Pancreas (tissue), 10 donors: ENCODE measurements around the gene ONECUT1. TPM values are rescaled to one million over a fixed set of nuclear protein-coding genes. Genes with fewer than 3 reads are reported as not detected.

ENCODE experiments used
- ATAC-seq, 4 donors: fragments of 200-7000 bp; cut with Tn5 transposase; one replicate each; pipeline versions ENCODE4 v1.8.0 to v1.9.1; 2020; ENCODE audit warnings: mild to moderate bottlenecking in 4 of 4, moderate library complexity in 4 of 4
- DNase-seq, 6 donors: peaks; one replicate each; pipeline ENCODE4 v3.0.0-alpha.2; 2020
- FAIRE-seq: peaks from 2 replicates; lab custom pipeline; 2012; peaks lifted over from hg19 to GRCh38; lab: Jason Lieb, UNC
- H3K27ac ChIP-seq, 4 donors: fragments of 200-600 bp; sonication (generic); 1 replicate in 3 of 4; 2 replicates in 1 of 4; pipeline versions ENCODE4 v1.5.0 to v1.8.0; 2020
- H3K27me3 ChIP-seq, 4 donors: fragments of 200-600 bp; one replicate each; pipeline ENCODE4 v1.8.0; 2021
- H3K36me3 ChIP-seq, 3 donors: fragments of 200-600 bp; sonication (generic) in 1 of 3; one replicate each; pipeline versions ENCODE4 v1.5.0 to v1.8.0; 2020 to 2021
- H3K4me1 ChIP-seq, 3 donors: fragments of 200-600 bp; one replicate each; pipeline ENCODE4 v1.8.0; 2021
- H3K4me3 ChIP-seq, 4 donors: fragments of 200-600 bp; sonication (generic) in 2 of 4; one replicate each; pipeline versions ENCODE4 v1.5.0 to v1.8.0; 2020 to 2021
- H3K9me3 ChIP-seq, 4 donors: fragments of 200-600 bp; one replicate each; pipeline ENCODE4 v1.8.0; 2021
- CTCF ChIP-seq, 4 donors: fragments of 200-600 bp; sonication (generic) in 3 of 4; IDR thresholded peaks; one replicate each; pipeline versions ENCODE4 v1.5.0 to v1.8.0; 2021; ENCODE audit warnings: antibody characterized with exemption in 4 of 4
- WGBS, 2 donors: extraction: QIAGEN DNeasy Blood & Tissue Kit; methylation state at CpG; one replicate each; pipeline ENCODE4 v1.1.7; 2013; 5-methylcytosine and 5-hydroxymethylcytosine counted together
- intact Hi-C, 3 donors: fragments of 100-400 bp; cut with DNase I; formaldehyde crosslinking; loops; one replicate each; pipeline versions ENCODE4 v1.11.1 to v1.14.2; 2022
- polyA plus RNA-seq, 2 donors: library from polyadenylated mRNA; stranded (reverse); fragments of 200-250 nt; gene quantifications; one replicate each; pipeline ENCODE4 v1.2.3, GENCODE V29; 2013
- total RNA-seq, 6 donors: library from RNA; stranded (reverse); fragmentation: NEBNext Ultra II Directional in 4 of 6; extraction: Animal tissue kit (Norgen Biotek cat#: 25700) in 4 of 6; gene quantifications; one replicate each; pipeline versions ENCODE4 v1.2.1 to v1.2.4, GENCODE V29; 2021 to 2023
- donor health status: healthy with polysubstance abuse.
- donor health status: DM: no; HTN: no; CAD: no; lungs with moderate emphysema.
- donor health status: DM: no; HTN: no; CAD: no.
- donor health status: control.
- donor health status: control.
- donor health status: Bipolar disorder and iron deficiency.
- donor health status: DM: yes; HTN: yes; CAD: no.
- donor health status: DM: no; HTN: no; CAD: no.
- donor health status: DM: no; HTN: no; CAD: no.
- donor health status: DM: yes; HTN: yes; CAD: no.

ONECUT1 gene
- total and polyA plus RNA-seq, 8 donors, result 8.0 to 56.2 (median 36.8) TPM

- ATAC-seq (no peak), FAIRE-seq (no peak), DNase-seq (no peak)
- Histone ChIP-seq H3K27ac (no peak overlapping the region), H3K4me1 (peaks cover 14 to 35% (median 29%) of the 10 kb centered on the region in 3 donors), H3K27me3 (no peaks in the 10 kb centered on the region), H3K9me3 (no peaks in the 10 kb centered on the region), H3K4me3 (no peak overlapping the region), H3K36me3 (no peaks in the 10 kb centered on the region)
- WGBS, 2 donors, result 94 to 98% methylated on average over 2 of the region's 2 CpGs
- intact Hi-C loops, result no loop called here
- TF ChIP-seq CTCF (IDR thresholded peaks at IDR 0.05), result no peak
Observed at GRCh38 chr15:52808996-52809395, 18.9 kb upstream of the ONECUT1 start.

DNA sequence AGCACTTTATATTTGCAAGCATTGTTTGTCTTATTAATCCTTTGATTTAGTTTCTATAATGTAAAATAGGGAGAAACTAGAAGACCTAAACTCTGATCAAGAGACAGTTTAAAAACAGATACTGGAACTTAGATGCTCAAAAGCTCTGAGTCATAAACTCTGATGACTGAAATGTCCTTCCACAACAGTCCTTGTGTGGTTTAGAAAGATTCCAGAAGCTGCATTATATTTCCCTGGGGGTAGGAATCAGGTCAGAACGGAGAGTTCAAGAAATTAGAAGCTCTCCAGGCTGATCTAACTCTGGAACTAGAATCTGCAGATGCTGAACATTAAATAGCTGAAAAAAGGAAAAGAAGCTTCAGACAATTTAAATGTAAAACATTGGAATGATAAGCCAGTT lies 18.3 kb upstream of the ONECUT1 start:
- no peak for TF ChIP-seq CTCF (IDR thresholded peaks at IDR 0.05)
- Histone ChIP-seq H3K27ac (no peak overlapping the region), H3K4me1 (peaks cover 14 to 35% (median 29%) of the 10 kb centered on the region in 3 donors), H3K27me3 (no peaks in the 10 kb centered on the region), H3K9me3 (no peaks in the 10 kb centered on the region), H3K36me3 (no peaks in the 10 kb centered on the region), H3K4me3 (no peak overlapping the region)
- FAIRE-seq, result no peak
- 63 to 75% methylated on average over 1 of the region's 1 CpG for WGBS, 2 donors
- intact Hi-C loops, result no loop called here
- DNase-seq, result no peak
- no peak for ATAC-seq

GRCh38 chr15:52806284-52806655 lies 16.1 kb upstream of the ONECUT1 start:
- Histone ChIP-seq H3K27me3 (no peaks in the 10 kb centered on the region), H3K27ac (peak overlapping the region; percentile 78 to 90 (median 86)), H3K4me1 (peaks cover 19 to 44% (median 29%) of the 10 kb centered on the region in 3 donors), H3K36me3 (no peaks in the 10 kb centered on the region), H3K4me3 (peak overlapping the region in 3 of 4 donors; percentile 2 to 45 (median 32)), H3K9me3 (no peaks in the 10 kb centered on the region)
- no peak for TF ChIP-seq CTCF (IDR thresholded peaks at IDR 0.05)
- no peak for FAIRE-seq
- ATAC-seq, result peak in 1 of 4 donors; percentile 4
- WGBS, 2 donors, result 43 to 48% methylated on average over 9 of the region's 9 CpGs
- DNase-seq, result peak in 1 of 6 donors; percentile 22
- intact Hi-C loops, result no loop called here

GRCh38 chr15:52805351-52806283 lies 15.5 kb upstream of the ONECUT1 start:
- Histone ChIP-seq H3K27me3 (no peaks in the 10 kb centered on the region), H3K4me3 (peak overlapping the region in 3 of 4 donors; percentile 2 to 45 (median 32)), H3K4me1 (peaks cover 19 to 44% (median 29%) of the 10 kb centered on the region in 3 donors), H3K9me3 (no peaks in the 10 kb centered on the region), H3K27ac (peak overlapping the region; percentile 78 to 90 (median 86)), H3K36me3 (no peaks in the 10 kb centered on the region)
- 29 to 46% methylated on average over 86 to 93 of the region's 93 CpGs for WGBS, 2 donors
- peak in 1 of 4 donors; percentile 8 for TF ChIP-seq CTCF (IDR thresholded peaks at IDR 0.05)
- FAIRE-seq (no peak), DNase-seq (peak in 5 of 6 donors; percentile 58 to 85 (median 70)), ATAC-seq (peak; percentile 46 to 67 (median 60))
- intact Hi-C loops, result no loop called here
